Mammary epithelial cell (primary cell): ENCODE measurements around the gene FCRLB.

ENCODE experiments used
- EZH2 ChIP-seq: IDR thresholded peaks from 2 replicates; pipeline ENCODE4 v1.6.1; 2012; ENCODE audit warnings: low read length, inconsistent platforms, borderline replicate concordance
- TF ChIP-seq, protein P1 (sequence below), 2 donors: IDR thresholded peaks in 1 of 2; conservative IDR thresholded peaks in 1 of 2; 2 replicates each; pipeline ENCODE4 v1.5.1; 2011 to 2012; ENCODE audit warnings: inconsistent platforms in 2 of 2, low read length in 2 of 2, mild to moderate bottlenecking in 2 of 2, control low read depth in 1 of 2, low read depth in 1 of 2; ENCODE audit not compliant: insufficient read depth in 1 of 2; ENCODE audit errors: extremely low read depth in 1 of 2

DNA sequence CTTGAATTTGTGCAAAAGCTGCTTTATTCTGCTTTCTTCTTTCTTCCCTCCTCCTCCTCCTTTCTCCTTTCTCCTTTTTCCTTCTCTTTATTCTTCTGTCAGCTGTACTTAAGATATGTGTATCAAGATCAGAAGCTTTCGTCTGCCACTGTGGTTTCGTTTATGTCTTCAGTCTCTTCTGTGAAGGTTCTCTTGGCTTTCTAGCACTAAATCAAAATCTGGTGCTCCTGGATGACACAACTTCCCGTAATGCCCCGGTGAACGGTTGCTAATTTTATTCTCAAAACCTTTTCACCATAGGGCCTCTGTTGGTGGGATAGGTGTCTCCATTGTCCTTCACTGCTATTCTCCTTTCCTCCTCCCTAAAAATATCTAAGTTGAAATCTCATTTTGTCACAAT, 49.8 kb downstream of the FCRLB start:
- no peak for TF ChIP-seq EZH2
- TF ChIP-seq, protein P1, sequence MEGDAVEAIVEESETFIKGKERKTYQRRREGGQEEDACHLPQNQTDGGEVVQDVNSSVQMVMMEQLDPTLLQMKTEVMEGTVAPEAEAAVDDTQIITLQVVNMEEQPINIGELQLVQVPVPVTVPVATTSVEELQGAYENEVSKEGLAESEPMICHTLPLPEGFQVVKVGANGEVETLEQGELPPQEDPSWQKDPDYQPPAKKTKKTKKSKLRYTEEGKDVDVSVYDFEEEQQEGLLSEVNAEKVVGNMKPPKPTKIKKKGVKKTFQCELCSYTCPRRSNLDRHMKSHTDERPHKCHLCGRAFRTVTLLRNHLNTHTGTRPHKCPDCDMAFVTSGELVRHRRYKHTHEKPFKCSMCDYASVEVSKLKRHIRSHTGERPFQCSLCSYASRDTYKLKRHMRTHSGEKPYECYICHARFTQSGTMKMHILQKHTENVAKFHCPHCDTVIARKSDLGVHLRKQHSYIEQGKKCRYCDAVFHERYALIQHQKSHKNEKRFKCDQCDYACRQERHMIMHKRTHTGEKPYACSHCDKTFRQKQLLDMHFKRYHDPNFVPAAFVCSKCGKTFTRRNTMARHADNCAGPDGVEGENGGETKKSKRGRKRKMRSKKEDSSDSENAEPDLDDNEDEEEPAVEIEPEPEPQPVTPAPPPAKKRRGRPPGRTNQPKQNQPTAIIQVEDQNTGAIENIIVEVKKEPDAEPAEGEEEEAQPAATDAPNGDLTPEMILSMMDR (conservative IDR thresholded peaks at IDR 0.05 in 1 of 2, IDR thresholded peaks at IDR 0.05 in 1 of 2; ENCODE audit: extremely low read depth in 1 of 2, insufficient read depth in 1 of 2, low read depth in 1 of 2, low read length in 2 of 2), result no peak
